ENCODE results near the gene FYCO1. TPM values are rescaled to one million over a fixed set of nuclear protein-coding genes. Genes with fewer than 3 reads are reported as not detected.

Gene FYCO1
- total RNA-seq, 2 experiments from 2014 or later = 9.4 to 15.2 TPM

GRCh38 chr3:45942051-45942825, 53.4 kb downstream of the FYCO1 start:
- DNase-seq (ENCODE audit: low spot score) = no peak
- Histone ChIP-seq H2AFZ (ENCODE audit: low read length) (no peak overlapping the region), H3K4me1 (ENCODE audit: insufficient read depth, low read length, poor library complexity, severe bottlenecking) (no peaks in the 10 kb centered on the region), H3K79me2 (ENCODE audit: insufficient read depth, low read depth, low read length) (no peaks in the 10 kb centered on the region), H4K20me1 (ENCODE audit: insufficient read depth, low read length) (no peaks in the 10 kb centered on the region), H3K4me2 (ENCODE audit: low read length) (no peak overlapping the region), H3K4me3 (ENCODE audit: low read depth, low read length, poor library complexity, severe bottlenecking) (no peak overlapping the region), H3K27ac (ENCODE audit: low read depth, low read length, poor library complexity, severe bottlenecking) (no peak overlapping the region), H3K36me3 (ENCODE audit: insufficient read depth, low read length) (peaks cover 23% of the 10 kb centered on the region), H3K9me2 (ENCODE audit: insufficient read depth, low read length) (no peaks in the 10 kb centered on the region), H3K9me3 (ENCODE audit: low read length) (no peaks in the 10 kb centered on the region)
- POLR2A ChIA-PET = no interaction called here
- BruUV-seq (replicated peaks) = no TSS peak
- TF ChIP-seq CTCF (conservative IDR thresholded peaks at IDR 0.05; ENCODE audit: low read length) (no peak), EZH2phosphoT487 (IDR thresholded peaks at IDR 0.05; ENCODE audit: borderline replicate concordance, low read depth, low read length) (no peak)
- CTCF ChIA-PET (ENCODE audit: unreplicated experiment) = no interaction called here
- intact Hi-C loops (cut with micrococcal nuclease; ENCODE audit: unreplicated experiment) = no loop called here

GRCh38 chr3:45940781-45941365, 54.8 kb downstream of the FYCO1 start:
- H3K4me3 ChIP-seq (ENCODE audit: low read depth, low read length, poor library complexity, severe bottlenecking) = no peak overlapping the region
- ChIA-PET CTCF (ENCODE audit: unreplicated experiment) (no interaction called here), POLR2A (no interaction called here)
- TF ChIP-seq EZH2phosphoT487 (IDR thresholded peaks at IDR 0.05; ENCODE audit: borderline replicate concordance, low read depth, low read length) (no peak), CTCF (conservative IDR thresholded peaks at IDR 0.05; ENCODE audit: low read length) (no peak)
- peaks cover 20% of the 10 kb centered on the region; the same call in 1 of the 2 replicates for H3K36me3 ChIP-seq (ENCODE audit: insufficient read depth, low read length)
- no peaks in the 10 kb centered on the region for H3K79me2 ChIP-seq (ENCODE audit: insufficient read depth, low read depth, low read length)
- H3K4me2 ChIP-seq (ENCODE audit: low read length) = no peak overlapping the region
- no peak for DNase-seq (ENCODE audit: low spot score)
- intact Hi-C loops (cut with micrococcal nuclease; ENCODE audit: unreplicated experiment) = no loop called here
- no peaks in the 10 kb centered on the region for H3K9me2 ChIP-seq (ENCODE audit: insufficient read depth, low read length)
- no peaks in the 10 kb centered on the region for H4K20me1 ChIP-seq (ENCODE audit: insufficient read depth, low read length)
- no peaks in the 10 kb centered on the region for H3K9me3 ChIP-seq (ENCODE audit: low read length)
- no TSS peak for BruUV-seq (replicated peaks)
- H3K4me1 ChIP-seq (ENCODE audit: insufficient read depth, low read length, poor library complexity, severe bottlenecking) = no peaks in the 10 kb centered on the region
- no peak overlapping the region for H3K27ac ChIP-seq (ENCODE audit: low read depth, low read length, poor library complexity, severe bottlenecking)
- H2AFZ ChIP-seq (ENCODE audit: low read length) = no peak overlapping the region

Measured in OCI-LY7 (cell line).